HG02623 (cell line): Measurements from ENCODE around the gene LHPP.

Source experiments
- ATAC-seq: cut with Tn5 transposase; IDR thresholded peaks from one replicate; pipeline ENCODE4 v1.9.1; 2021; ENCODE audit warnings: moderate library complexity; ENCODE audit not compliant: unreplicated experiment

Gene LHPP

DNA sequence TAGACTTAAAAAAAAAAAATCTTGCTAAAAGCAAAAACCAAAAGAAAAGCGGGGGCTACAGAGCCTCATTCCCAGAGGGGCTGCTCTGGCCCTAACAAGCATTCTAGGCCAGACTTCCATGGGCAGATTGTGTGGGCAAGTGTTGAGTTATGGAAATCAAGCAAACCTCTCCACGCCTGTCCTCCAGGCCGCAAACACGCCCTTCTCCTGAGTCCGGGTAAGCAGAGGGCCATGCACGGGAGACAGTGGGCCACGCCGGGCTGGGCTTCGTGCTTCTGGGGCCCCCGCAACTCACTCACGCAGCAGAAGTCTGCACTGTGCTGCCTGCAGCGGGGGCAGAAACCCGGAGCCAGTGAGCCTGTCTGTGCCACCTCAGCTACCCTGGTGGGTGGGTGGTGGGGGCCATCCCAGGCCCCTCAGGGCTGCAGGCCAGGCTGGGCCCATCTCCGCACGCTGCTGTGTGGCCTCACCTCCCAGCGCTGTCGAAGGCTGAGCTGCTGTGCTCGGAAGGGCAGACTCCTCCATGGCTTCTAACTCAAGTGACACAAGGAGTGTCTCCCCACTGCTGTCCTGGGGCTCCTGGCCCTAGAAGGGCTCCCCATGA, 156.9 kb downstream of the LHPP start:
- no peak for ATAC-seq

DNA sequence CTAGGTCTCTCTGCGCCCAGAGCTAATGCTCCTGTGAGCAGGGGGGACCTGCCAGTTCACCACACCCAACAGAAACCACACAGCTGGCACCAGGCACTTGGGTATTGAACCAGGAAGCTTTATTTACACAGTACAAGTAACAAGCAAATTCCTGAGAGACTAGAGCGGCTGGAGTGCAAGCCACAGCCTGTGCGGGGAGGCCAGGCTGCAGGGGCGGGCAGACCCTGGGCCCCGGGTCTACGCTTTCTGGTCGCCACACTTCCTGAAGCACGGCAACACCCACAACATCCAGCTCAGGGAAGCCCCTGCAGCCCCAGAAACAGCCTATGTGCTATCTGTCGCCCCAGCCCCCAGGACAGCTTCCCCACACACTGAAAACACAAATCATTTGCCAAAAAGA, 157.6 kb downstream of the LHPP start:
- ATAC-seq, result no peak

DNA sequence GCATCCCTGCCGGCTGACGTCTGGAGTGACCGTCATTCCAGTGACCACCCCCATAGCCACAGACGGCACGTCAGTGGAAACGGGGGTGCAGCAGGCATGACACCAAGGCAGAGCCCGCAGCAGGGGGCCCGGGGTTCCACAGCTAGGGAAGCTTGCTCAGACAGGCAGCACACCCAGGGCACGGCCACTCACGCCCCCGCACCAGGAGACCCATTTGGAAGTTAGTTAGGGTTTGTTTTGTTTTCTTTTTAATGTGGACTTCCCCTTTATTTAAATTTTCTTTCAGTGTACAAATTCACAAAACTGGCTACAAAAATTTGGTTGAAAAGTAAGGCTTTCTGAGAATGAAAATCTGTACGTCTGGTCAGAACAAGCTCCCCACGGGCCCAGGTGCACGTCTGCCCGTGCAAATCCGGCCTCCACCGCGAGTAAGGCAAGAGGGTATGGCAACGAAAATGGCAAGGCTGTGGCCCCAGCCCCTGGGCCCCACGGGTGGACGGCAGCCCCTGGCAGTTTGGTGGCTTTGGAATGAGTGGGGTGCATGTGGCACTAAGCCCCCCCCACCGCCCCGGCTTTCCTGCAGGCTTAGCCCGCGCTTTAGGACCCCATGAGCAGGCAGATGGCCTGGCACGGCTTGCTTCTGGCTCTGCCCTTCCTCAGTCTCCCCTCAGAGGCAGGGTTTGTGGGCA, 158.3 kb downstream of the LHPP start:
- peak; percentile 42 for ATAC-seq

DNA sequence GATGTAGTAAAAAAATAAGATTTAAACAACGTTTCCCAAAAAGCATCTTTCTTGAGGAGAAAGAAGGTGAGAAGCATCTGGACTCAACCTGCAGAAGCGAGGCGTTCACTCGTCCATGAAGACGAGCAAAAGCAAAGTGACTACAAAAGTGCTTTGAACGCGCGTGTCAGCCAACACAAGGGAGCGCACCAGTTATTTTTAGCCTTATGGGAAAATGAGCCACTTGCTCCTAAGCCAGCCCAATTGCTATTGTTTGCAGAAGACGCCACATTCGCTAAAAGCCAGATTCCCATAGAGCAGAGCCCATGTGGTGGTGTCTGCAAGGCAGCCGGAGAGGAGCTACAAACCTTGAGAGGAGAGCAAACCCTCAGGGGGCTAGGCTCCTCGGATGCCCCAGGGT, 160.0 kb downstream of the LHPP start:
- no peak for ATAC-seq

DNA sequence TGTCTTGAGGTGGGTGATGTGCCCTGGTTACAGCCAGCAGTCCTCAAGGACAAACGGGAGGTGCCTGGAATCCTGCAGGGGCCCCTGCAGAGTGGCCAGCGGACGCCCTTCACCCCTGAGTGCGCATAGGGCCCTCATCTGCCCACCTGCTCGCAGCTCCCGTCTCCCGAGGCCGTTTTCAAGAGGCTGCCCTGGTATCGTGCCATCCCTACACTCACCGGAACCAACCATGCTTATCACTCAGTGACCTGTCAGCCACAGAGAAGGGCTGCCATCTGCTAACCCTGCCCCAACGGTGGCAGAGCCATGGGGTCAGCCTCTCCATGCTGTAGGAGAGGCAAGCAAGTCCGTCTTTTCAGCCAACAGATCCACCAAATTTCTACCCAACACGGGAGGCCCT, 160.5 kb downstream of the LHPP start:
- no peak for ATAC-seq

DNA sequence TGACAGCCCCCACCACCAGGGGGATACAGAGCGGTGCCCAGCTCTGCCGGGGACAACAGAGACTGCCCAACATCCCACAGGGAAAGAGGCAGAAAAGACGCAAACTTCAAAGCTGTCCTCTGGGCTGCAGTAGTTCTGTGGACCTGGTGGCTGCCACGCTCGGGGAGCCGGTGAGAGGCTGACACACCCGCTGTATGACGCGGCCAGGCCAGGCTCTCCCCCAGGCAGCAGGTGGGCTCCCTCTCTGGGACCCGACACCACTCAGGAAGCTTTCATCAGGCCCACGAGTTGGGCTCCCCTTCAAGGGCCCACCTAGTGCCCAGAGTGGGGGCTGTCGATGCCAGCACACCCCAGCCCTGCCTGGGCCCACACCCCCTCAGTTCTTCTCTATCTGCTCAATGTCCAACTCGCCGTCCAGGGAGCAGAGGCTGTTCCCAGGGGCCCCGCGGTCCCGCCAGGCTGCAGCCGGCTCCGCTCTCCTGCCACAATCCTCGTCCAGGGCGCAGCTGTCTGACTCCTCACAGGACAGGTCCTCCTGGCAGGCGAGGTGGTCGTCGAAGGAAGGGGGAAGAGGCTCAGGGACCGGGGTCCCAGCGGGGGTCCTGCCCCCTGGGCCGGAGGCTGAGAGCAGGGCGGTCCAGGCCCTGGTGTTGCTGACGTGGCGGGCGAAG, 161.4 kb downstream of the LHPP start:
- no peak for ATAC-seq

DNA sequence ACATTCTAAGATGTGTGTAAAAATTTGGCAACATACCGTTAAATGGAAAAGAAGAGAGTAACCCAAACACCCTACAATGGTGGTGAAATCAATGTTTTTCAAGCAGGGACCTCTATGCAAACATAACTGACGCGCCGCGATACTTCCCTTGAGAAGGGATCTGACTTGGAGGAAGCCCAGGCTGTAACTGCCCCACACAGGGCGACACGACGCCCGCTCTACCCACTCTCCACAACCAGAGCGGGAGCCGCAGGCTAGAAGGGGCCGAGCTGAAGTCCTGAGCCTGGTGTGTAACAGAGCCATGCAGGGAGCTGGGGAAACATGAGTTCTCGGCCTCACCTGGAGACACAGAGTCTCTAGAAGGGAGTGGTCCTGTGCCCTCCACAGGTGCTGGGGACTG, 162.4 kb downstream of the LHPP start:
- no peak for ATAC-seq

DNA sequence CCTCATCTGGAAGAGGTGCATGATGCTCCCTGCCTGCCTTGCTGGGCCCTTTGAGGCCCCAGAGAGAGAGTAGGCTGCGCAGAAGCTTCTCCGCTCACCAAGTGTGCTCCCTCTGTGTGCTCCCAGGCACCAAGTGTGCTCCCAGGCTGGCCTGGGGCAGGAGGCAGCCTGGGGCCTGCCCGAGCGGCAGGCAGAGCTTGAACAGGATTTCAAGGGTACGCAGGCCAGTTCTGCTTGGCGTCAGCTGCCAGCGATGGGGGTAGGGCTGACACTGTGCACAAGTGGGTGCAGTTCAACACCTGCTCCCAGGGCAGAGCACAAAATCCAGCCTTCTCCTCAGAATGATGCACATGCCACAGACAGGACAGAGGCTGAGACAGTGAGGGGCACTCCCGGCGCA, 162.8 kb downstream of the LHPP start:
- no peak for ATAC-seq

DNA sequence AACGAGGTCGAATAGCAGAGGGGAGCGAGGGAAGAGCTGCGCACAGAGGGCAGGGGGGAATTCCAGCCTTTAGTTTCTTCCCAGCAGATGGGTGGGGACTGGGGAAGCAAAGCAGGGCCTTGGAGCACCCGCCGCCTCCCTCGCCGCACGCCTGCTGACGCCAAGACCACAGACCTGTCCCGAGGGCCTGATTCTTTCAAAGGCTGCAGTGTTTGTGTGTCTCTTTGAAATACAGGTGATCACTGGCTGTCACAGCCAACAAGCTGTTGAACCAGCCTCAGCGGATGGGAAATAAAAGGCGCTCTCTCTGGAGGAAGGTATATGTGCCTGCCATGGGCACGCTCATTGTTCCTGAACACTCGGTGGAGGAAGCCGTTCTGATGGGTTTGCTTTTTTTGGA, 163.3 kb downstream of the LHPP start:
- ATAC-seq, result no peak

DNA sequence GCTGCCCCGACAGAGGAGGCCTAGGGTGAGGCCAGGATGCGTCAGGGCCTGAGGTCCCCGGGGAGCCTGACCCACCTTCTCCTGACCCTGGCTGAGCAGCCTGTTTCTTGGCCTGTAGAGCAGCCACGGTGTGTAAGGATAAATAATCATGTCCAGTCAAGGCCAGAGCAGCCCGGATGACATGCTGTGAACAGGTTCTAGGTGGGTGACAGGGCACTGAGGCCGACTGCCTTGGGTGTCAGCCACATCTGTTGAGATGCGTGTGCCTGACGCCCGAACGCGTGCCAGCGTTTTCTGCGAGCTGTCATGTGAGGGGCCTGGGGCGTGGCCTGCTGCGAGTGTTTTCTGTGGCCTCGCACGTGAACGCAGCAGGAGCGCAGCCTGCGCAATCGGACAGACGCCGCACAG, 164.2 kb downstream of the LHPP start:
- no peak for ATAC-seq

DNA sequence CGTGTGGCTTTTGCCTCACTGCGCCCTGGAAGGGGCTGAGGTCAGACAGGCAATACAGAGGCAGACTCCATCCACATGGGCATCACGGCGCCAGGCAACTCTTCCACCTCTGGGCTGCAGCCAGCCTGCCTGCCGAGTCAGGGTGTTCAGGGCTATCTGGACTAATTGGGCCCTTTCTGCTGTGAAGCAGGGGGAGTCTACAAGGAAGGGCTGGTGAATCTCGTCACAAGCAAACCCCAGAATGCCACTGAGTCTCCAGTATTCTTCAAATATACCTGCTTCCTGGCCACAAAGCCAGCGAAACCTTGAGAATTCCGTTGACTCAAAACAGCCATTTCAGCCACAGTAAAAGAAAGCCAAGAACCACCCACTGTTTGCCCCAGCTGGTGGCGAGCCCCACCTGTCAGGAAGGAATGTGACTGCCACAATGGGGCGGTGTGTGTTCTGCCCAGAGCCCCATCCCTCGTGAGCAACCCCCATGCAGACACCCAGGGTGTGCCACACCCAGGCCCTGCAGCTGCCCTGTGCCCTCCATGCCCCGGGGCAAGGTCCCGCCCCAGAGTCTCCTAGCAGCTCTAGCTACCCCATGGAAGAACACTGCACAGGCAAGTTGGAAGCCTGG, 165.2 kb downstream of the LHPP start:
- peak; percentile 58 for ATAC-seq

DNA sequence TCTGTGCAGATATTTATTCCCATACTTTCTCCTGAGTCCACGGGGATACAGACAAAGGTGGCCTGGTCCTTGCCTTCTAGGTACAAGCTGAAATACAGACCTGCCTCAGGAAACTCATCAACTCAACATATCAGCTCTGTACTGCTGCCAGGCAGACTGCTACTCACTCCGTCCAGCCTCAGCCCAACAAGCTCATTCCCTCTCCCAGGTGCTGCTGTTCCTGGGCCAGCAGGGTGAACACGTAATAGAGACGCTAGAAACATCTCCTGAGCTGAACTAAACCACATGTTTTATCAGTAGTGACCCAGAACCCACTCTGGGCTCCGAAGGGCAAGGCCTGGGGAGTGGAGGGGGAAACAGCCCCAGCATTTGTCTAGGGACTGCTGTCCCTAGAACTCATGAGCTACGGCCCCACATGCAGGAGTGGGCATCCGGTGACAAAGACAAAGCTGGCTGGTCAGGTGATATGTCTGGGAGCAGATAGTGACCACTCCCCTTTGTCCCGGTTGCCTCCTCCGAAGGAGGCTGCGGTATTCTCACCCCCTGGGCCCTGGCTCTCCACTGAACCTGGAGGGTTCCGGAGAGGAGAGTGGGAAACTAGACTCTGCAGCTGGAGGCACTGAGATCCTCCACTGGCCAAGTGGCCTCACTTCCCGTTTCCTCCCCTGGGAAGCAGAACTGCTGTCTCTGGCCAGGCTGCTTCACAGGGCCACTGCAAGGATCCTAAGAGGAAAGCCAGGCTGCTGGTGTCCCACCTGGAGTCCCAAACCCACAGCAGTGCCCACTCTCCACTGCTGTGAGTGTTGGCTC, 166.4 kb downstream of the LHPP start:
- no peak for ATAC-seq

DNA sequence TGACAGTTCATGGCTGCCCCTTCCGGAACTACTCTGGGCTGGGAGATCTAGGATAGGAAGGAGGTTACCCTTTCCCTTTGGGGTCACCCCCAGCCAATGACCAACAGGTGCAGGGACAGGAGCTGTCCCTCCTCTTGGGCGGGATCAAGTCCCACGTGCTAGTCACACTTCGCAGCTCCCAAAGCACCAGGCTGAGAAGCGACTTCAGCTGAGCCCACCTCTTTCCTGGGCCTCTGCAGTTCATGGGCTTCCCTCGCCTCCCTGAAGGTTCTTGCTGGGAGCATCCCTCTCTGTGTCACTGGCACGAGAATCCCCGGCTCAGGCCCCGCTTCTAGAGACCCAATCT, 167.0 kb downstream of the LHPP start:
- no peak for ATAC-seq

DNA sequence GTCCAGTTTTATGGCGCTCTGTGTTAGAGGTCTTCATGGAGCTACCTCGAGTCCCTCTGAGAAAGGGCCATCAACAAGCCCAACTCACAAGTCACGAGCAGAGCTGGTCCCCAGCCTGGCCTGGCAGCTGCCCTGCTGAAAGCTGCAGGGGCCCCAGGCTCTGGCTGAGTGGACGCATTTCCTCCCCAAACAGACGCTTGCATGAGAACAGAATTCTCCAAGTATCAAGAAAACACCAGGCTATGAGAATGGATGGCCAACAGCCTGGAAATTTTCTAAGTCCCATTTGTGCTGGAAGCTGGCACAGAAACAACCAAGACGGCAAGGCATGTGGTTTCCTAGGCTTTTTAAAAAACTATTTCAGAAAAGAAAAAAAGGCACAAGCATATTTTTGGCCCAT, 167.8 kb downstream of the LHPP start:
- ATAC-seq, result no peak

DNA sequence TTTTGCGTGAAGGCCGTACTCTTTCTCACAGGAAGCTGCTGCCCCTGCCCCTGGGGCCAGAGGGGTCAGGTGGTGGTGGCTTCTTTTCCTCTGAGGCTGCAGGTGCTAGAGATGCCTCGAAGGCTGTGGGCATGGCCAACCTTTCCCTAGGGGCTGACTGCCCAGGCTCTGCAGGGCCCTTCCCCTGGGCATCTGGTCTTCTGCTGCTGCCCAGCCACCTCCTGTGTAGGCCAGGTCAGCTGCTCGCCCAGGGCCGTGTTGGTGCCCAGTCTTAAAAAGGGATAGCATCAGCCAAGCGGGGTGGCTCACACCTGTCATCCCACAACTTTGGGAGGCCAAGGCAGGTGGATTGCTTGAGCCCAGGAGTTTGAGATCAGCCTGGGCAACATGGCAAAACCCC, 168.2 kb downstream of the LHPP start:
- ATAC-seq, result no peak

DNA sequence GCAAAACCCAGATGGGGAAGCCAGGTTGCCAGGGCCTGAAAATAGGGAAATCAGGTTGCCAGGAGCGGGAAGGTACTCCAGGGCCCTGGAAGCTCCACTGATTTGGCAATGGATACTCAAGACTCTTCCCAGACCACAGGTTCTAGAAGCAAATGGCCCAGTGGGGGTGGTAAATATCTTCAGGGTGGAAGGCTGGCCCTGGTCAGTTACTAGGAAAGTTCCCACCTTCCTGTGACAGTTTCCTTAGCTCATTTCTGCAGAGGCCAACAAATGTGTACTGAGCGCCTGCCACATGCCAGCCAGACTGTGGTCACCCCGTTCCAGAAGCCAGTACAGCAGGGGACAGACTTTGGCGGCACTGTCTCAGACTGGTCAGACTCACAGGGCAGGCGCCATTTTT, 168.9 kb downstream of the LHPP start:
- ATAC-seq, result no peak

DNA sequence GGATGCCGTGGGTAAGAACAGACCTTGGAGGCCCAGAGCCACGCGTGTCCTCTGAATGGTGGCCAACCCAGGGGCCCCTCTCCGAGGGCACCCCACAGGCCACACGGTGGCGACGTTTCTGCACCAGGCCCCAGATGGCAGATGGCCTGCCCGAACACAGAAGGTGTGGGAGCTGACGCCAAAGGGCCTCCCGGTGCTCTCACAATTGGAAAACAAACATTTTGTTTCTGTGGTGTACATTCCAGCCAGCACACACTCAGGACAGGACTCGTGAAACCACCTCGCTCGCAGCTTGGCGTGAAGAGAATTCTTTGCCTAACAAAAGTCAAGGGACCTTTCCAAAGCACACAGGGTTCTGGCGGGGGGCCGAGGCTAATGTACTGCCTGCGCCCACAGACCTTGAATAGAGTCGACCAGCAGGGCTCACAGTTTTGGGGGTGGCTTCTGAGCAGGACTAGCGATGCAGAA, 170.5 kb downstream of the LHPP start:
- no peak for ATAC-seq

DNA sequence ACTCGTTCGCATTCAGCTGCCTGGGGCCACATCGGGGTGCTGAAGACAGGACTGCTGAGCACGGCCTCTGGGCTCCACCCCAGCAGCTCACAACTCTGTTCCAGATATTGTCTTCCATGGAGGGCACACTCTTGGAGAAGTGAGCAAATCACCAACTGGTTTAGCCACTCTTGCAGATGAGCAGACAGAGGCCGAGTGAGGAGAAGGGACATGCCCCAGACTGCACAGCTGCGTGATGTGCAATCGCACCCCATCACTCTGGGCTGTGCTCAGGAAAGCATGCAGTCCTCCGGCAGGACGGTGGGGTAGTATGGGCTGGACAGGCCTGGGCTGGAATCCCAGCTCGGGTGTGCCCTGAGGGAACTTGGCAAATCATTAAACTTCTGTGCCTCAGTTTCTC, 170.9 kb downstream of the LHPP start:
- no peak for ATAC-seq

DNA sequence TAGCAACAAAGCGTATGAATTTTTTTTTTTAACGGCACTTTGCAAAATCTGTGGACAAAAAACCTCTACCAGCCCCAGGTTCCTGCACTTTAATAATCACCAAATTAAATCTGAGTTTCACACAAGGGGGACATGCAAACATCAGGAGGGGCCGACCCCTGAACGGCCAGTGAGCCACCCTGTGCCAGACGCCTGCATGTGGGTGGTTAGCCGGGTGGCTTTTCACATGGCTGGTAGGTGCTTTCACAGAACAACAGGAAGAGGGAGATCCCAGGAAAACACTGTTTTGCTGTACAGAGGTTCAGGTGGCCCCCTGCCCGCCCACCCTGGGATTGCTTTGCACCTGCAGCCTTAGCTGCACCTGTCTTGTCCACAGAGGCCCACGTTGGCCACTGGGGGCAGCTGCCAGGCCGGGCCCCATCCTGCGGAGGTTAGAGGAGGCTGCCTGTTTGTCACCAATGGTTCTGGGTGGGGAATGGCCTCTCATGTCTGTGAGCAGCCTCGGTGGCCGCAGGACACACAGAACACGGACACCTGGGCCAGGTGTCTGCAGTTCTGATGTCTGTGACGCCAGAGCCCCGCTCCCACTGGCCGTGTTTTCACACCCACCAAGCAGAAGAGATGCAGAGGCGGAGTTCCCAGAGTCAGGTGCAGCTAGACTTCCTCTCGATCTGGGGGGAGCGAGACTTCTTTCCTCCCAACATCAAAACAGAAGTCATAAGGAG, 174.8 kb downstream of the LHPP start:
- ATAC-seq, result no peak

DNA sequence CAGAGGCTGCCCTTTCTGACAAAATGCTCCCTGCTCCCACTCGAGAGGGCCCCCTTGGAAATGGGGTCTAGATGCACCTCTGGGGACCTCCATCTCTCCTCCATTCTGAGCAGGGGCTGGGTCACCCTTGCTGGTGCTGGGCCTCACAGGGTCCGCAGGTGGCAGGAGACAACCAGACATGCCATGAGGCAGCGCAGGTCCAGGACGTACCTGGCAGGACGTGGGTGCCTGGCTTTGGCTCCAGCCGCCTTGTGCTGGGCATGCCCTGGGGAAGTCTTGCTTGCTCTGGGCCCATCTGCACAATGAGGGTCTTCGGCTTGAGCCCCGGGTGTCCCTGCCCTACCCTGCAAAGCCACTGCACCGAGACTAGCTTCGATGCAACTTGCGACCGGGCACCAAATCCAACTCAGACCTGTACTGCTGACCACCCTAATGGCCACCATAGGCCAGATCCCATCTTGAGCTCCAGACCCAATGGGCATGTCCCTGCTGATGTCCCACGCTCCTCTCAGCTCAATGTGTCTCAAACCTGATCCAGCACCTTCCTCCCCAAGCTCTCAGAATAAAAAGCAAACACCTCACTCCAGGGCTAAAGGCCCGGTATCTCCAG, 175.6 kb downstream of the LHPP start:
- ATAC-seq, result no peak
